Aorta (tissue), 4 donors: ENCODE data around the gene PLA2G1B. TPM values are rescaled to one million over a fixed set of nuclear protein-coding genes. Genes with fewer than 3 reads are reported as not detected.

Source experiments
- polyA plus RNA-seq, 2 donors: library from polyadenylated mRNA; stranded (reverse); fragments of 200-250 nt; gene quantifications; one replicate each; pipeline ENCODE4 v1.2.3, GENCODE V29; 2013
- total RNA-seq, 2 donors: library from RNA; stranded (reverse); fragmentation: NEBNext Ultra II Directional; extraction: Animal tissue kit (Norgen Biotek cat#: 25700); gene quantifications; one replicate each; pipeline ENCODE4 v1.2.1, GENCODE V29; 2021
- donor health status: healthy with polysubstance abuse.
- donor health status: Bipolar disorder and iron deficiency.
- donor health status: DM: no; HTN: no; CAD: no.
- donor health status: DM: yes; HTN: yes; CAD: no.

Gene PLA2G1B
- total and polyA plus RNA-seq, 4 donors, result 0.91 to 3.9 (median 1.6) TPM

Other genes starting within 250 kb of the PLA2G1B start
- 10 to 100 TPM; 47.4 to 52.6 TPM for gene RAB35, start 211.0 kb downstream of the PLA2G1B start, total RNA-seq
- gene RAB35, start 211.0 kb downstream of the PLA2G1B start, polyA plus RNA-seq, result 10 to 100 TPM; 15.7 to 23.7 TPM
- gene GCN1, start 133.1 kb downstream of the PLA2G1B start, total RNA-seq, result 10 to 100 TPM; 75.1 to 89.8 TPM
- 10 to 100 TPM in 1 of 2 donors, 1 to 10 TPM in 1; 6.4 to 22.1 TPM for gene GCN1, start 133.1 kb downstream of the PLA2G1B start, polyA plus RNA-seq
- gene RPLP0, start 126.7 kb downstream of the PLA2G1B start, total RNA-seq, result 1,000 to 10,000 TPM; 1,136 to 1,236 TPM
- 1,000 to 10,000 TPM; 2,250 to 2,543 TPM for gene RPLP0, start 126.7 kb downstream of the PLA2G1B start, polyA plus RNA-seq
- gene PXN, start 62.0 kb downstream of the PLA2G1B start, total RNA-seq, result 100 to 1,000 TPM; 111 to 138 TPM
- gene PXN, start 62.0 kb downstream of the PLA2G1B start, polyA plus RNA-seq, result 10 to 100 TPM; 31.3 to 79.9 TPM
- gene RNU4-2, start 35.9 kb downstream of the PLA2G1B start, total RNA-seq, result over 10,000 TPM; 15,052 to 24,410 TPM
- not detected for gene RNU4-2, start 35.9 kb downstream of the PLA2G1B start, polyA plus RNA-seq
- 1,000 to 10,000 TPM; 1,718 to 2,225 TPM for gene RNU4-1, start 34.5 kb downstream of the PLA2G1B start, total RNA-seq
- gene RNU4-1, start 34.5 kb downstream of the PLA2G1B start, polyA plus RNA-seq, result not detected
- gene SIRT4, start 25.5 kb downstream of the PLA2G1B start, total RNA-seq, result 1 to 10 TPM in 1 of 2 donors, under 1 TPM in 1; 0.39 to 1.6 TPM
- 1 to 10 TPM; 1.8 to 2.5 TPM for gene SIRT4, start 25.5 kb downstream of the PLA2G1B start, polyA plus RNA-seq
- 1 to 10 TPM in 1 of 2 donors, under 1 TPM in 1; 0.32 to 1.3 TPM for gene MSI1, start 41.4 kb upstream of the PLA2G1B start, total RNA-seq
- under 1 TPM in 1 of 2 donors, not detected in 1; 0.75 TPM for gene MSI1, start 41.4 kb upstream of the PLA2G1B start, polyA plus RNA-seq
- 100 to 1,000 TPM; 176 to 246 TPM for gene COX6A1, start 110.3 kb upstream of the PLA2G1B start, total RNA-seq
- 100 to 1,000 TPM; 355 to 498 TPM for gene COX6A1, start 110.3 kb upstream of the PLA2G1B start, polyA plus RNA-seq
- 10 to 100 TPM; 13.0 to 14.1 TPM for gene TRIAP1, start 118.6 kb upstream of the PLA2G1B start, total RNA-seq
- gene TRIAP1, start 118.6 kb upstream of the PLA2G1B start, polyA plus RNA-seq, result 10 to 100 TPM; 19.7 to 43.1 TPM
- 10 to 100 TPM; 22.1 to 24.5 TPM for gene GATC, start 118.7 kb upstream of the PLA2G1B start, total RNA-seq
- gene GATC, start 118.7 kb upstream of the PLA2G1B start, polyA plus RNA-seq, result 10 to 100 TPM in 1 of 2 donors, 1 to 10 TPM in 1; 9.8 to 11.5 TPM
- 10 to 100 TPM; 91.2 to 96.6 TPM for gene SRSF9, start 142.0 kb upstream of the PLA2G1B start, total RNA-seq
- gene SRSF9, start 142.0 kb upstream of the PLA2G1B start, polyA plus RNA-seq, result 10 to 100 TPM; 77.5 to 95.8 TPM
- gene DYNLL1, start 168.3 kb upstream of the PLA2G1B start, total RNA-seq, result 100 to 1,000 TPM; 236 to 262 TPM
- 100 to 1,000 TPM; 287 to 686 TPM for gene DYNLL1, start 168.3 kb upstream of the PLA2G1B start, polyA plus RNA-seq
- 10 to 100 TPM; 12.0 to 18.3 TPM for gene COQ5, start 201.4 kb upstream of the PLA2G1B start, total RNA-seq
- gene COQ5, start 201.4 kb upstream of the PLA2G1B start, polyA plus RNA-seq, result 10 to 100 TPM; 25.0 to 26.0 TPM
- gene RNF10, start 206.6 kb upstream of the PLA2G1B start, total RNA-seq, result 100 to 1,000 TPM; 184 to 200 TPM
- 100 to 1,000 TPM in 1 of 2 donors, 10 to 100 TPM in 1; 74.0 to 156 TPM for gene RNF10, start 206.6 kb upstream of the PLA2G1B start, polyA plus RNA-seq